ENCODE data around the gene PHF21A. TPM values are rescaled to one million over a fixed set of nuclear protein-coding genes. Genes with fewer than 3 reads are reported as not detected.

The PHF21A gene
- total and polyA plus RNA-seq, 2 donors (not counting 3 experiments of a cell fraction or from before 2014, with no cell fraction given), result 14.1 to 30.5 TPM

- H3K4me2 ChIP-seq (ENCODE audit: insufficient read depth, low read length), result no peak overlapping the region
These were observed 38.8 kb upstream of the PHF21A start for GRCh38 chr11:46160100-46160499.

More at GRCh38 chr11:46160100-46160499, 38.8 kb upstream of the PHF21A start:
- no TSS peak for BruUV-seq (replicated peaks)
- no peak overlapping the region for H2AFZ ChIP-seq (ENCODE audit: low read depth, low read length)
- no peak overlapping the region for H3K9ac ChIP-seq (replicated peaks; ENCODE audit: extremely low read depth, insufficient read depth, low read length)
- CTCF ChIA-PET, result interaction anchor here (1.0 to 1.4 kb wide), 2 partner anchors 44 to 195 kb away, joined by 3 to 4 read pairs; no protein-coding TSS in a partner anchor
- H3K79me2 ChIP-seq (ENCODE audit: control insufficient read depth, insufficient read depth, low read length), result no peaks in the 10 kb centered on the region
- no peak overlapping the region for H3K4me3 ChIP-seq (replicated peaks in 1 of 3; ENCODE audit: insufficient read depth in 1 of 3, low read depth in 1 of 3, low read length in 3 of 3)
- dilution Hi-C loops (cut with MboI; ENCODE audit: extremely low pct_ligation_motif_present, low sequenced_read_pairs), result no loop called here
- no peaks in the 10 kb centered on the region for H3K9me1 ChIP-seq (replicated peaks; ENCODE audit: control insufficient read depth, extremely low read depth, insufficient read depth, low read length)
- TF ChIP-seq JUN (IDR thresholded peaks at IDR 0.05; ENCODE audit: borderline replicate concordance, insufficient read depth, insufficient read length, low read depth), result no peak
- no peak for TF ChIP-seq MAX (IDR thresholded peaks at IDR 0.05; ENCODE audit: insufficient read depth, insufficient read length)
- no peak for TF ChIP-seq CTCF (IDR thresholded peaks at IDR 0.05; ENCODE audit: extremely low read depth in 1 of 2, insufficient read depth in 1 of 2, low read depth in 1 of 2, low read length in 2 of 2)
- TF ChIP-seq GATA2 (IDR thresholded peaks at IDR 0.05; ENCODE audit: insufficient read depth, insufficient read length, low read depth, low read length), result no peak
- TF ChIP-seq MYC (IDR thresholded peaks at IDR 0.05; ENCODE audit: low read depth, low read length), result no peak
- no peak for TF ChIP-seq POLR2AphosphoS5 (IDR thresholded peaks at IDR 0.05; ENCODE audit: insufficient read depth, low read depth, low read length)
- no peak for TF ChIP-seq POLR2A (IDR thresholded peaks at IDR 0.05; ENCODE audit: low read depth, low read length)
- no peak for TF ChIP-seq EZH2 (IDR thresholded peaks at IDR 0.05; ENCODE audit: borderline replicate concordance, low read depth, low read length, severe bottlenecking)
- TF ChIP-seq FOS (IDR thresholded peaks at IDR 0.05; ENCODE audit: borderline replicate concordance, insufficient read depth, low read length), result no peak
- POLR2A ChIA-PET, result no interaction called here
- DNase-seq (ENCODE audit: low read depth, low spot score) (no peak), FAIRE-seq (no peak)
- H4K20me1 ChIP-seq (replicated peaks; ENCODE audit: control insufficient read depth, extremely low read depth, insufficient read depth, low read length), result no peaks in the 10 kb centered on the region
- intact Hi-C loops (cut with micrococcal nuclease), result no loop called here
- H3K36me3 ChIP-seq (ENCODE audit: control insufficient read depth in 2 of 2, extremely low read depth in 1 of 2, insufficient read depth in 2 of 2, low read length in 2 of 2), result no peaks in the 10 kb centered on the region
- no peaks in the 10 kb centered on the region for H3K9me3 ChIP-seq (replicated peaks; ENCODE audit: control insufficient read depth, insufficient read depth, low read length)
- H3K4me1 ChIP-seq (ENCODE audit: control insufficient read depth, extremely low read depth, insufficient read depth, low read length), result no peaks in the 10 kb centered on the region
- H3K27ac ChIP-seq (ENCODE audit: insufficient read depth, low read depth, low read length), result no peak overlapping the region
- H3K27me3 ChIP-seq (ENCODE audit: control insufficient read depth in 2 of 2, insufficient read depth in 2 of 2, low read length in 2 of 2), result peaks cover 13 to 16% of the 10 kb centered on the region in 2 experiments

Data from endothelial cell of umbilical vein (primary cell).